ENCODE data around the gene FANCC. TPM values are rescaled to one million over a fixed set of nuclear protein-coding genes. Genes with fewer than 3 reads are reported as not detected.
A peak's percentile ranks its signal among the peaks of the same experiment; 100 is the strongest.

The FANCC gene
- total RNA-seq, 2 experiments from 2014 or later, result 5.7 to 6.3 TPM

DNA sequence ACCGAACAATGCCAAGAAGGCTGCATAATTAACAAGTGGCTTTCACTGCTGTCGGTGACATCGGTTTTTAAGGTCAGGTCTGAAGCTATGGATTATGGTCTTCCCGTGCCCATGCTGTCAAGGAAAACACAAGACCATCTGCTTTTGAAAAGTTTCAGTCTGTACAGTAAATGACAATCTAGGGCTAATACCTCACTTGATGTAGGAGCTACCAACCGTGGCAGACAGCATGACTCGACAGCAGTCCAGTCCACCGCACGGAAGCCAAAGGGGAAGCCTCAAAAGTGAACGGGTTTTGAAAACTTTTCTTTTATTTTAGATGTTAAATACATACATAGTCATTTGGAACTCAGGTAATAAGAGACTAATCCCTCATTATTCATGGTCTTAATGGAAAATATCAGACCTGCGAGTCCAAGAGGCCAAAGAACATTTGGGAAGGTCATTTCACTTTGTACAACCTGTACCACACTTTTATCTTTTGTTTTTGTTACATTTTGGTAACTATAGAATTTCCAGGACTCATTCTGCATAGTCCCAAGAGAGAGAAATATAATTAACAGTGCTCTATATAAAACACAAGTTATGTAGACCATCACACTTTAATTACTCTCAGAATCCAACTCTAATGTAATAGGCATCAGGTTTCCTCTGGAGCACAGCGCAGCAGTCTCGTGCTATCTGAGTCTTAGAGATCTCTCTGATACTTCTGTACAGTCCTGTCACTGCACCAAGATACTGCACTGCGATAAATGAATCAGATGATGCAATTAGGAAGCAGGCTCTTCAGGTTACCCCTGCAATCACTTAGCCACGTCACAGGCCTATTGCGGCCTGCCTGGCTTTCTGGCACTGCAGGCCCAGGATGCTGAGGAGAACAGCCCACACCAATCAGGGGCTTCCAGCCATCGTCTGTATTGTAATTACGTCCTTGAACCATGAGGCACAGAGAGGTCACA lies 184.9 kb downstream of the FANCC start:
- Mint-ChIP-seq H3K27me3 (no peaks in the 10 kb centered on the region), H3K9me3 (no peaks in the 10 kb centered on the region), H3K4me1 (ENCODE audit: low read depth) (peaks cover 2% of the 10 kb centered on the region), H3K4me3 (no peak overlapping the region), H3K36me3 (ENCODE audit: low read depth) (peaks cover 5% of the 10 kb centered on the region), H3K27ac (no peak overlapping the region)
- H3K27me3 ChIP-seq (ENCODE audit: control insufficient read depth in 1 of 2, insufficient read depth in 2 of 2, low read length in 2 of 2), result no peaks in the 10 kb centered on the region
- DNase-seq, result no peak
- H3K9me3 ChIP-seq (ENCODE audit: control insufficient read depth in 1 of 2, insufficient read depth in 1 of 2, low read length in 2 of 2), result no peaks in the 10 kb centered on the region
- intact Hi-C loops (cut with DNase I, micrococcal nuclease), result no loop called here
- H3K27ac ChIP-seq (ENCODE audit: low read depth in 1 of 2, low read length in 2 of 2), result no peak overlapping the region
- peaks cover 3% of the 10 kb centered on the region for H3K4me1 ChIP-seq (ENCODE audit: insufficient read depth, low read length)
- TF ChIP-seq, protein P1, sequence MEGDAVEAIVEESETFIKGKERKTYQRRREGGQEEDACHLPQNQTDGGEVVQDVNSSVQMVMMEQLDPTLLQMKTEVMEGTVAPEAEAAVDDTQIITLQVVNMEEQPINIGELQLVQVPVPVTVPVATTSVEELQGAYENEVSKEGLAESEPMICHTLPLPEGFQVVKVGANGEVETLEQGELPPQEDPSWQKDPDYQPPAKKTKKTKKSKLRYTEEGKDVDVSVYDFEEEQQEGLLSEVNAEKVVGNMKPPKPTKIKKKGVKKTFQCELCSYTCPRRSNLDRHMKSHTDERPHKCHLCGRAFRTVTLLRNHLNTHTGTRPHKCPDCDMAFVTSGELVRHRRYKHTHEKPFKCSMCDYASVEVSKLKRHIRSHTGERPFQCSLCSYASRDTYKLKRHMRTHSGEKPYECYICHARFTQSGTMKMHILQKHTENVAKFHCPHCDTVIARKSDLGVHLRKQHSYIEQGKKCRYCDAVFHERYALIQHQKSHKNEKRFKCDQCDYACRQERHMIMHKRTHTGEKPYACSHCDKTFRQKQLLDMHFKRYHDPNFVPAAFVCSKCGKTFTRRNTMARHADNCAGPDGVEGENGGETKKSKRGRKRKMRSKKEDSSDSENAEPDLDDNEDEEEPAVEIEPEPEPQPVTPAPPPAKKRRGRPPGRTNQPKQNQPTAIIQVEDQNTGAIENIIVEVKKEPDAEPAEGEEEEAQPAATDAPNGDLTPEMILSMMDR (IDR thresholded peaks at IDR 0.05), result no peak
- no peaks in the 10 kb centered on the region for H3K36me3 ChIP-seq (ENCODE audit: insufficient read depth, low read length)
- no peak for ATAC-seq (ENCODE audit: poor library complexity)
- H3K4me3 ChIP-seq (ENCODE audit: low read length), result no peak overlapping the region
- POLR2A ChIA-PET, result interaction anchor here (0.6 to 1.0 kb wide), 2 partner anchors 452 to 464 kb away, joined by 3 read pairs; no protein-coding TSS in a partner anchor
- CTCF ChIA-PET, result interaction anchor here (2.0 to 8.5 kb wide), 2 partner anchors 451 to 464 kb away, joined by 9 to 80 read pairs; no protein-coding TSS in a partner anchor

DNA sequence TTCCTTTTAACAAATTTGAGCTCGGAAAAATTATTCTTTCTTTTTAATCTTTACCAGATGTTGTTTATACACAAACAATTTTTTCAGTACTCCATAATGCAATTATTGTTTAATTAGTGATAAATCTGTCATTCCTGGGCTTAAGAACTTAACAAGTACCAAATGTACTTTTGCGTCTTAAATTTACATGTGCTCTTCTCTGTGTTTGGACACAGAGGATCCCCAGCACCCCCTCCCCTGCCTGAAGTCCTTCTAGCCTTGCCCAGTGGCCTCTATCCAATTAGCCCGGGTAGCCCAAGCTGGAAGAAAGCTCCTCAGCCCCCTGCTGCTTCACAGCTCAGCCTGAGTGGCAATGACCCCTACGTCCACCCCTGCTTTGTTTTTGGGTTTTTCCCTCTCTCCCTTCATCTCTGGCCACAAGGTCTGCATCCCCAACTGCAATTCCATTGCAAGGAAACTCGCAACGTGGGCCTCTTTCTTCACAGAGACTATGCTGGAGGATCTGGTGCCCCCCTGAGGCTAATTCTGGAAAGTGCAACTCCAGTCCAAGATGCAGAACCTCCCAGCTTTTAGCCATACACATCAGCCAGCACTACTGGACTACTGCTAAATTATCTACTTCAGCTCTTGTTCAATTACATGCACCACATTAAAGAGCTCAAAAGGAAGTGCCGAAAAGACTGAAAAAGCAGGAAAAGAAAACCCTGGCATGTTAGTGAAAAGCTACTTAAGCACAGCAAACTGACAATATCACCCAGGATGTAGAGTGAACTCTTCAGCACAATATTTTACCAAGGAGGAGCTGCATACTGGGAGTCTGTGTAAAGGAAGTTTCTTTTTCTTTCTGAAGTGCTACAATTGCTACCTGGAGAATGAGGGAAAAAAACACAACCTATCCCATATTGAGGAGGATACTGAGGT lies 186.2 kb downstream of the FANCC start:
- TF ChIP-seq, protein P1 (IDR thresholded peaks at IDR 0.05), result peak; percentile 62
- DNase-seq (peak in 13 of 14 experiments; percentile 13 to 63 (median 39)), ATAC-seq (ENCODE audit: poor library complexity) (no peak)
- Histone ChIP-seq H3K4me1 (ENCODE audit: insufficient read depth, low read length) (peaks cover 8% of the 10 kb centered on the region), H3K27me3 (ENCODE audit: control insufficient read depth in 1 of 2, insufficient read depth in 2 of 2, low read length in 2 of 2) (no peaks in the 10 kb centered on the region), H3K36me3 (ENCODE audit: insufficient read depth, low read length) (no peaks in the 10 kb centered on the region), H3K9me3 (ENCODE audit: control insufficient read depth in 1 of 2, insufficient read depth in 1 of 2, low read length in 2 of 2) (no peaks in the 10 kb centered on the region), H3K27ac (ENCODE audit: low read depth in 1 of 2, low read length in 2 of 2) (no peak overlapping the region), H3K4me3 (ENCODE audit: low read length) (no peak overlapping the region)
- intact Hi-C loops (cut with DNase I, micrococcal nuclease), result loop anchor here (1.0 kb wide), 1 partner anchor 450 kb away; no protein-coding TSS in a partner anchor
- Mint-ChIP-seq H3K36me3 (ENCODE audit: low read depth) (peaks cover 5% of the 10 kb centered on the region), H3K4me1 (ENCODE audit: low read depth) (peaks cover 5% of the 10 kb centered on the region), H3K4me3 (no peak overlapping the region), H3K9me3 (no peaks in the 10 kb centered on the region), H3K27me3 (no peaks in the 10 kb centered on the region), H3K27ac (no peak overlapping the region)
- CTCF ChIA-PET, result interaction anchor here (0.7 to 8.5 kb wide), 4 partner anchors 347 to 462 kb away, joined by 3 to 80 read pairs (median 6); no protein-coding TSS in a partner anchor
- POLR2A ChIA-PET, result no interaction called here

DNA sequence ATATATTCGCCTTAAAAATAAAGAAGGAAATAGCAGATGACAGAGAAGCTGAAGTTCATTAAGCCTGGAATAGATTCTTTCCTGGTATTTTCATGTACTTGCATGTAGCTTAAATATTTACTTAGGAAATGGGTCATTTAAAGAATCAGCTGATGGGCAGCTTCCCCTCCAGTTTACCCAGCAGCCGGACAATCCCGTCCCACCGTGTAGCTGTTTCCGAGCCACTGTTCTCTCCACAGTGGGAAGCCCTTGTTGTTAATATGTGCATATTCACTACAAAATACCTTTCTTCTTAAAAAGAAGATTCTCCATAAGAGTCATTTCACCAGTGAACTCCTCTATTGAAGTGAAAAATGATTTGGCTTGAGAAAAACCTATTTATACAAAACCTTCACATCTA lies 187.0 kb downstream of the FANCC start:
- Mint-ChIP-seq H3K27ac (no peak overlapping the region), H3K27me3 (no peaks in the 10 kb centered on the region), H3K4me3 (no peak overlapping the region), H3K9me3 (no peaks in the 10 kb centered on the region), H3K36me3 (ENCODE audit: low read depth) (peaks cover 5% of the 10 kb centered on the region), H3K4me1 (ENCODE audit: low read depth) (peaks cover 5% of the 10 kb centered on the region)
- TF ChIP-seq, protein P1 (IDR thresholded peaks at IDR 0.05), result no peak
- Histone ChIP-seq H3K36me3 (ENCODE audit: insufficient read depth, low read length) (no peaks in the 10 kb centered on the region), H3K9me3 (ENCODE audit: control insufficient read depth in 1 of 2, insufficient read depth in 1 of 2, low read length in 2 of 2) (no peaks in the 10 kb centered on the region), H3K4me1 (ENCODE audit: insufficient read depth, low read length) (peaks cover 8% of the 10 kb centered on the region), H3K4me3 (ENCODE audit: low read length) (no peak overlapping the region), H3K27ac (ENCODE audit: low read depth in 1 of 2, low read length in 2 of 2) (no peak overlapping the region), H3K27me3 (ENCODE audit: control insufficient read depth in 1 of 2, insufficient read depth in 2 of 2, low read length in 2 of 2) (no peaks in the 10 kb centered on the region)
- POLR2A ChIA-PET, result no interaction called here
- intact Hi-C loops (cut with DNase I, micrococcal nuclease), result no loop called here
- no peak for ATAC-seq (ENCODE audit: poor library complexity)
- no peak for DNase-seq
- CTCF ChIA-PET, result interaction anchor here (0.9 to 8.5 kb wide), 3 partner anchors 349 to 461 kb away, joined by 3 to 80 read pairs (median 9); no protein-coding TSS in a partner anchor
